GF-D8 (cell line): ENCODE results near the gene ADIPOR2.

Experiments used
- DNase-seq: peaks from one replicate; lab custom pipeline; 2025; lab: John Stamatoyannopoulos, UW

Gene ADIPOR2

DNA sequence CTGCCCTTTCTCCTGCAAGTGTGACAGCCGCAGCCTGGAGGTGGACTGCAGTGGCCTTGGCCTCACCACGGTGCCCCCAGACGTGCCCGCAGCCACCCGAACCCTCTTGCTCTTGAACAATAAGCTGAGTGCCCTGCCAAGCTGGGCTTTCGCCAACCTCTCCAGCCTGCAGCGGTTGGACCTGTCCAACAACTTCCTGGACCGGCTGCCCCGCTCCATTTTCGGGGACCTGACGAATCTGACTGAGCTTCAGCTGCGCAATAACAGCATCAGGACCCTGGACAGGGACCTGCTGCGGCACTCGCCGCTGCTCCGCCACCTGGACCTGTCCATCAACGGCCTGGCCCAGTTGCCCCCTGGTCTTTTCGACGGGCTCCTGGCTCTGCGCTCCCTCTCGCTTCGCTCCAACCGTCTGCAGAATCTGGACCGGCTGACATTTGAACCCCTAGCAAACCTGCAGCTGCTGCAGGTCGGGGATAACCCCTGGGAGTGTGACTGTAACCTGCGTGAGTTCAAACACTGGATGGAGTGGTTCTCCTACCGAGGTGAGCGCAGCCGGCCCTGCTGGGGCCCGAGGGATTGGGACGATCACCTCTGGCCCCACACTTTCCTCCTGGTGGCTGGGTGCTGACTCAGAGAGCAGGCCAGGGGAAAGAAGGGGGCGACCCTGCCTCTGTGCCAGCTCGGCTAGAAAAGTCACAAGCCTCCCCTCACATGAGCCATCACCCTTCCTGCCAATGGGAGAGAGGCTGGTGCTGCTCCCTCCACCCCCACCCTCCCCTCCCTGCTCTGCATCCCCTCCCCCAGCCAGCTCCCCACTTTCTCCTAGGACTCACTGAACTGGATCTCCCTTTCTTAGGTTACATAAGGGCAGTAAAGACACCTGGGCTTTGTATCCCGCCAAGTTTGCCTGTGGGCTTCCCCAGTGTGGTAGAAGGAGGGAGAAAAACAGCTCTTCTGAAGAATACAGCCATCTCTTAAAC lies 140.4 kb downstream of the ADIPOR2 start:
- no peak for DNase-seq

DNA sequence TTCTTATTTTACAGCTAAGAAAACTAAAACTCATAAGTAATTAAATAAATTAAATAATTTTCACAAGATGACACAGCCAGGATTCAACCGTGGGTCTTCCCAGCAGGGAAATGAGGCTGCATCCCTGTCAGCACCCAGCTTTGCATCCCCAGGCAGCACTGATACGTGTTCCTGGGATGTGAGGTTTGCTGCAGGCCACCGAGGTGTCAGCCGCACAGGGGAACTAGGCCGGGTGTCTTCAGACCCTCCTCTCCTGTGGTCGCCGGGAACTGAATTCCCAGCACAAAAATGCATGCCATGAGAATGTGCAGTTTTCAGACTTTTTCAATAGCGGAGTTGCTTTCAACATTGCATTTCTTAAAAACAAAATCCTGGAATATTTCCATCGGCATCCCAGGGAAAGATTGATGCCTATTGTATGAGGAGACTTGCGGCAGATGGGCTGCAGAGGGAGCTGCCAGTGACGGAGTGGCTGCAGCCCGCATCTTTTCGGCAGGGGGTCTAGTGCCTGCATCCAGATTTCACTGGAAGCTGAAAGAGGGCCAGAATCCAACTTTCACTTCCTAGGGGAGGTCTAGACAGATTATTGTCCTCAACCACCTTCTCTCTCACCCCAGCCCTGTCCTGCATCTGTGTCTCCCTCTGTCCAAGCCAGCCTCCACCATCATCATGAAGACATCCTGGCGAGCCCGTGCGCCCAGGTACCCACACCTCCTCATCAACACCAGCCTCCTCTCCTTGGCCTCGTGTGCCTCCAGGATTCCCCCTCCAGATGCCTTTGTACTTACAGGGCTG lies 142.1 kb downstream of the ADIPOR2 start:
- no peak for DNase-seq

DNA sequence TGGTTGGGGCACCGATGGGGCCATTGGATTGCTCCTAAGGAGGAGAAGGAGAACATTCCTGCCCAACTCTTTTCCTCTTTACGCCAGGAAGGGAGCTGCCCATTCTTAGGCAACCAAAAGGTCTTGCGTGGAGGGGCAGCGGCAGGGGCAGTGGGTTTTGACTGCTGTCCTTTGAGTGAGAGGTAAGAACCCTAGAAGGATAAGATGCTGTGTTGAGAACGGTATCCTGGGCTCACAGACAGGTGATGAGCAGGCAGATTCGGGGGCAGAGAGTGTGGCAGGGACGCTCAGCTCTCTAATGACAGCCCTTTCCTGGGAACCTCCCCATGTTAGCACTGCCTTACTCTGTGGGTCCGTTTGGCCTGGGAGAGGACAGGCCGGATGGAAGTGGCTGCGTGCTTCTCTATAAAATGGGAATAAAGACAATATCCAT lies 142.7 kb downstream of the ADIPOR2 start:
- DNase-seq = no peak

DNA sequence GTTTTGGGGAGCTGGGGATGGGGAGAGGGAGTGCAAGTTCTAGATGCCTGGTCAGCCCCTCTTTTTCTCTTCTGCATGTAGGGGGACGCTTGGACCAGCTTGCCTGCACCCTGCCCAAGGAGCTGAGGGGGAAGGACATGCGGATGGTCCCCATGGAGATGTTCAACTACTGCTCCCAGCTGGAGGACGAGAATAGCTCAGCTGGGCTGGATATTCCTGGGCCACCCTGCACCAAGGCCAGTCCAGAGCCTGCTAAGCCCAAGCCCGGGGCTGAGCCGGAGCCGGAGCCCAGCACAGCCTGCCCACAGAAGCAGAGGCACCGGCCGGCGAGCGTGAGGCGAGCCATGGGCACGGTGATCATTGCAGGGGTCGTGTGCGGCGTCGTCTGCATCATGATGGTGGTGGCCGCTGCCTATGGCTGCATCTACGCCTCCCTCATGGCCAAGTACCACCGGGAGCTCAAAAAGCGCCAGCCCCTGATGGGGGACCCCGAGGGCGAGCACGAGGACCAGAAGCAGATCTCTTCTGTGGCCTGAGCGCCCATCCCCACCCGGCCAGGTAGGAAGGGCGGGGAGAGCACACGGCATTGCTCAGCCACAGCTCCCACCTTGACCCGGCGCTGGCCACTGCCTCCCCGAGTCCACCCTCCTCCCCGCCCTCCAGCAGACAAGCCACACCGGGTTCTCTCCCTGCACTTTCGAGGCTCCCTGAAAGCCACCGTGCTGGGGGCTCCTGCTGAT lies 143.5 kb downstream of the ADIPOR2 start:
- DNase-seq = no peak

DNA sequence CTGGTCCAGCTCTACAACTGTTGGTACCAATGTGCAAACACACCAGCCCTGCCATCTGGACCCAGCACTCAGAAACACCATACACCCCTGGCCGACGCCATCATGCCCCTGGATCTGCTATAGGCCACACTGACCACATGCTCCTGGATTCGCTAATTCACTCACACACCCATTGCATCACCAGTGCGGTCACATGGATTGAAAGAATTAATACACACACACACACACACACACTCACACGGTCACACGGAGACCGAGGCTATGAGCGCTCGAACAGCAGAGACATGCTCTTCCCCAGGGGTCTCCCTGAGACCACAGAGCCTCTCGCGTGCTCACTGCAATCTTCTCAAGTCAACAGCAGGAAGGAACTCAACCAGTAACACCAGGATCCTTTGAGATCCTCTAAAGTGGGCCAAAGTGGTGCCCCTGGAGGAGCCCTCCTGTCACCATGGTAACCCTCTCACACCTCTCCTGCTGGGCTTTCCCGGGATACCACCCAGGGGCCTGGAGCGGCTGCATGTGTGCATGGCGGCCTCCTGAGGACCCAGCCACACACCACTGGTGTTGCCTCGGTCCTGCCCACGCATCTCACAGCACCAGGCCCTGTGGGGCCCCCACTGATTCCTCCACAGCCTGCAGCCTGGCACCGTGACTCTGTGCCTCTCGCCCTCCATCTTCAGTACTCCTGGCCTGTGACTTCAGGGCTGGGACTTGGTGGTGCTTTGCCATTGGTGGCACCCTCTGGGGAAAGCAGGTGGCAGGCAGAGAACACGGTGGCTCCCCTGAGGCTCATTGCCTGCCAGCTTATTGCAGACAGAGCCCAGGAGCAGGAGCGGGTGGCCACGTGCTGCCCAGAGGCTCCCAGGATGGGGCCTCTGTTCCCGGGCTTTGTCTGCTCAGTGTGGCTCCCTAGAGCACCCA lies 144.6 kb downstream of the ADIPOR2 start:
- no peak for DNase-seq

DNA sequence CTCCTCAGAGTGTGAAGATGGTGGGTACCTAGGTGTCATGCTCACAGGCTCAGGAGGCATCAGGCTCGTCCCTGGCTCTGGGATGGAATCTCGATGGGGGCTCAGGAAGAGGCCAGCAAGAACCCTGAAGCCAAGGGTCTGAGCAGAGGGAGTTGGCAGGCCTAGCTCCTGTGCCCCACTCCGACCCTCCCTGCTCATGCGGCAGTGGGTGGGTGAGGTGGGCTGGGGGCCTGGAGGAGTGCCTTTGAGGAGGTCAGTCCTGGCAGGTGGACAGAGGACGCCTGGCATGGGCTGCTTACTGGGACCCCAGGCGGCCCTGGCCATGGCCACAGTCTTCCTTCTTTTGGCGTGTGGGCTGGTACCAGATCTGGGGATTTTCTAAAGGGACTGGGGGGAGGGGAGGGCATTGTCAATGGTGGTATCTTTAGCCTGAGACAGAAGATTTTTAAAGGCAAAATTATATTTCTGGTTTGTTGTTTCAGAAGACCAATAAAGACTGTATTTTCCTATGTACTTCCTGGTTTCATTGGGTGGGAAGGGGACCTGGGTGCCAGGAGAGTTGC lies 145.5 kb downstream of the ADIPOR2 start:
- DNase-seq = no peak

DNA sequence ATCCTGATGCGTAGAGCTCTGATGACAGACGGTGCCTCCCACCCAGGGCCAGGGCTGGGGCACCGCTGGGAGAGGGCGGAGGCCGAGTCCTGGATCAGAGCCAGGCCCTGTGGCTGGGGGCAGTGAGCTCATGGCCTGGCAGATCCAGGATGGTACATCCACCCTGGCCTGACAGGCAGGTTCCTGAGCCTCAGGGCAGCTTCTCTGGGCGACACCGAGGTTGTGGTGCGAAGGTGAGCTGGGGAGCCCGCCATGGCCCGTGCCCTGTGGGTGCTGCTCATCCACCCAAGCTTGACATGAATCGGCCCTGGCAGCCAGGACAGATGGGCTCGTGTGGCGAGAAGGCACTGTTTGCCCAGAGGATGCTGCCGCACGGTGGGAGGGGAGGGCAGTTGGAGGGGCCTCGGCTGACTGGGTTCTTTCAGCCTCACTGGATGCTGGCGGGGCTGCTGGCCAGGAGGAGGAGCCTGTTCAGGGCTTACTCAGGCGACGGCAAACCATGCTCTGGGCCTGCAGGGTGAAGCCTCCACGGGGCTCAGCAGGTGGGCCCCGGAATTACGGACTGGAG lies 146.1 kb downstream of the ADIPOR2 start:
- DNase-seq = no peak

DNA sequence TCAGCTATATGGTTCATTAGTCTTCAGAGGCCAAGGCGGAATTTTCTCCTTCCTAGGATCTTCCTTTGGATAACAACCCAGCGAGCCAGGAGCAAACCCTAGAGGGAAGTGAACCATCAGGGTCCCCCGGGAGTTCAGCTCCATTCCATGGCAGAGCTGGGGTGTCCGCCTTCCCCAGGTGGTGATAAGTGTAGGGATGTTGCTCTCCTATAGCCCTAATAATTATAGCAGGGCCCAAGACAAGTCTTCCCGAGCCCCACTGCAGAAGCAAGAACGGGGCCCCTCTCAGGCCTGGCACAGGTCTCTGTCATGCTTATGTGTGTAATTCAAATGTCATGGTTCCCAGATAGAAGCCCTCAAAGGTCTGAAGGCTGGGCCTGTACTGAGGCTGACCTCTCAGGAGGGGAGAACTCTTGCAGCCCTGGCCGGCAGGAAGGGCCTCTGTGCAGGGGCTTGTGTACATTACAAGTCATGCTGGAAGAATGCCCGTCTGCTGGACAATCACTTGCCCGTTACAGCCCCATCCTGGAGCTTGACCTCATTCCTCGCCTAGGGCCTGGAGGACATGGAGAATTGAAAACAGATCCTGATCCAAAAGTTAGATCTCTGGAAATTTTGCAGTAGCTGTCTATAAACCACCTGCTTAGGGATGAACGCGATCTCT lies 146.8 kb downstream of the ADIPOR2 start:
- no peak for DNase-seq
